HCT116 (cell line): Measurements from ENCODE around the gene COPB1.

Experiments used
- CEBPB ChIP-seq: IDR thresholded peaks from 2 replicates; pipeline ENCODE4 v1.6.1; 2012; ENCODE audit warnings: low read depth
- CTCF ChIP-seq, 3 experiments: fragments of 200-600 bp in 1 of 3; sonication (generic) in 1 of 3; IDR thresholded peaks in 2 of 3; conservative IDR thresholded peaks in 1 of 3; 2 replicates each; pipeline ENCODE4 v1.5.1; 2012 to 2017; ENCODE audit warnings: low read depth in 2 of 3, low read length in 2 of 3, antibody characterized with exemption in 1 of 3, borderline replicate concordance in 1 of 3, control low read depth in 1 of 3, mild to moderate bottlenecking in 1 of 3, mixed read lengths in 1 of 3, mixed run types in 1 of 3, moderate library complexity in 1 of 3; ENCODE audit not compliant: insufficient read depth in 1 of 3
- ELF1 ChIP-seq: IDR thresholded peaks from 2 replicates; pipeline ENCODE4 v1.6.1; 2012; ENCODE audit warnings: low read depth, borderline replicate concordance
- EZH2 ChIP-seq: fragments of 200-600 bp; sonication (generic); IDR thresholded peaks from 2 replicates; pipeline ENCODE4 v1.6.1; 2017; ENCODE audit warnings: antibody characterized with exemption, mixed run types
- EZH2phosphoT487 ChIP-seq: fragments of 200-600 bp; IDR thresholded peaks from 2 replicates; pipeline ENCODE4 v1.6.1; 2018; ENCODE audit warnings: antibody characterized with exemption, borderline replicate concordance
- POLR2A ChIP-seq: IDR thresholded peaks from 2 replicates; pipeline ENCODE4 v1.7.0; 2011; ENCODE audit warnings: borderline replicate concordance; ENCODE audit not compliant: insufficient read depth, insufficient read length; ENCODE audit errors: extremely low read depth
- POLR2AphosphoS5 ChIP-seq: IDR thresholded peaks from 2 replicates; pipeline ENCODE4 v1.6.1; 2011; ENCODE audit warnings: mild to moderate bottlenecking, low read depth, low read length, moderate library complexity
- SRF ChIP-seq: IDR thresholded peaks from 2 replicates; pipeline ENCODE4 v1.6.1; 2012; ENCODE audit warnings: low read depth

DNA sequence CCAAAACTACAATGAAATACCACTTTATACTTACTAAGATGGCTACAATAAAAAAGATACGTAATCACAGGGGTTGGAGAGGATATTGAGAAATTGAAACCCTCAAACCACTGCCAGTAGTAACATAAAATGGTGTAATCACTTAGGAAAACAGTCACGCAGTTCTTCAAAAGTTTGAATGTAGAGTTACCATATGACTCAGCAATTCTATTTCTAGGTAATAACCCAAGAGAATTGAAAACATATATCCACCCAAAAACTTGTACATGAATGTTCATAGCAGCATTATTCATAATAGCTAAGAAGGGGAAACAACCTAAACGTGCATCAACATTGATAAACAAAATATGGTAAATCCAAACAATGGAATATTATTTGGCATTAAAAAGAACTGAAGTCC, 45.0 kb upstream of the COPB1 start:
- TF ChIP-seq SRF (no peak), CEBPB (no peak), EZH2 (no peak), CTCF (IDR thresholded peaks at IDR 0.05 in 2 of 3, conservative IDR thresholded peaks at IDR 0.05 in 1 of 3; ENCODE audit: borderline replicate concordance in 1 of 3, insufficient read depth in 1 of 3, low read depth in 2 of 3, low read length in 2 of 3) (no peak), POLR2AphosphoS5 (no peak), EZH2phosphoT487 (no peak), ELF1 (no peak), POLR2A (no peak)
